ENCODE measurements around the gene ZNF777.
"Not testable (repeated sequence)": the region's sequence is repeated elsewhere in the genome, so short reads cannot be mapped to it uniquely, and the experiment has no call there.

Gene ZNF777

GRCh38 chr7:149413083-149413482 is 47.8 kb downstream of the ZNF777 start:
- not testable (repeated sequence) for DNase-seq

- no peak for DNase-seq
Measured at GRCh38 chr7:149409895-149410294, 51.0 kb downstream of the ZNF777 start.

DNA sequence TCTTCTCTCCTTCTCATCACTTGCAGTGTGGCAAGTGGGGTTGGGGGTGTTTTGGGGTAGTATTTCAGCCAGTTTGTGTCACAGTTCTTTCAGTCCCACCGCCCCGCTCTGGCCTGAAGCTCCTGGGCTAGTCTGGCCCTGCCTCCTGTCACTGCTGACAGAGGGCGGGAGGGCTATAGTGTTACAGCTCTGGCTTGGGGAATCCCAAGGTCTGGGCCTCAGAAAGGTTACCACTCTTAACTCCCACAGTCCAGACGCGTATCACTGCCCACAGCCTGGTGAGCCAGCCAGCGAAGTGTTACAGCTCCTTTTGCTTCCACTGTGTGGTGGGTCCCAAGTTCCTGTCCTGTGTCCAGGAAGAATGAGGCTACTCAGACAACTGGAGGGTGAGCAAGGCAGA is 56.0 kb downstream of the ZNF777 start:
- DNase-seq: no peak

DNA sequence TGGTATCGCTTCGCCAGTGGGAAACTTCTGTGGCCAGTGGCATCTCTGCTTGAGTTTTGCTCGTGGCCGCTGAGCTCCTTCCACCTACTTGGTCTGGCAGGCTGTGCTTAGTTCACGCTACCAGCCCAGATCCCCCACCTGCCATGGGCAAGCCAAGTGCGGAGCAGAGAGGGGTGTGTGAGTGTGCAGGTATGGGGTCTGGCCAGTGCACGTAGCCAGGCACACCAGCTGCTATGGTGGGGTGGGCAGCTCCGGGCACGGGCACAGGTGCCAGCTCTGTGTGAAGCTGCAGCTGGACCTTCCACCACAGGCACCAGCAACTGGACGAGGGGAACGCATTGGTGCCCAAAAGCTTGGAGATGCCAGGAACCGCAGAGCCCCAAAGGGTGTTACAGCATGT is 56.5 kb downstream of the ZNF777 start:
- DNase-seq: no peak

- no peak for DNase-seq
Measured at GRCh38 chr7:149398195-149398820, 62.6 kb downstream of the ZNF777 start.

- DNase-seq: no peak
Measured at GRCh38 chr7:149397470-149398043, 63.3 kb downstream of the ZNF777 start.

- DNase-seq: not testable (repeated sequence)
Measured at GRCh38 chr7:149388550-149389335, 72.1 kb downstream of the ZNF777 start.

DNA sequence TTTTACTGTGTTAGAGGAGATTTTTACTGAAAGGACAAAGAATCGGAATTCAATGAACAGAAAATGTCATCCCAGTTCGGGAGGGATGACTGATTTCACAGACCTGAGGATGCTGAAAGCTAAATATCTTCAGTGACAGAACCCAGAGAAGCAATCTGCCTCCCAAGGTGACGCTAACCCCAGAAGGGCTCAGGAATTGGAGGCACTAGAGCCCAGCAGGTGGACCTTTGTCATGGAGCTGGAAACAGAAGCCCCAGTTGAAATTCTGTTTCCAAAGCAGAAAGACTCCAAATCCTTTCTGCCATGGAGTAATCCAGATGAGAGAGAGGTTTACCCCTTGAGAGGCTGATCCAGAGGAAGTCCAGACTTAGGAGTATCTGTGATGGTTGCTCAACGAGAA is 74.3 kb downstream of the ZNF777 start:
- not testable (repeated sequence) for DNase-seq

- DNase-seq: no peak
Measured at GRCh38 chr7:149385195-149385950, 75.5 kb downstream of the ZNF777 start.
